HL-60 (cell line): ENCODE data around the gene ARHGEF9.

ENCODE experiments used
- CTCF ChIP-seq: IDR thresholded peaks from one replicate; pipeline ENCODE4 v1.5.1; 2011; ENCODE audit warnings: low read length, control low read depth, inconsistent platforms; ENCODE audit not compliant: insufficient read depth
- GABPA ChIP-seq: IDR thresholded peaks from 2 replicates; pipeline ENCODE4 v1.6.1; 2012; ENCODE audit warnings: low read depth
- POLR2AphosphoS5 ChIP-seq: IDR thresholded peaks from 2 replicates; pipeline ENCODE4 v1.6.1; 2012; ENCODE audit warnings: low read depth
- TF ChIP-seq, protein P1 (sequence below): IDR thresholded peaks from 2 replicates; pipeline ENCODE4 v1.6.1; 2012; ENCODE audit warnings: low read depth; ENCODE audit not compliant: insufficient replicate concordance

DNA sequence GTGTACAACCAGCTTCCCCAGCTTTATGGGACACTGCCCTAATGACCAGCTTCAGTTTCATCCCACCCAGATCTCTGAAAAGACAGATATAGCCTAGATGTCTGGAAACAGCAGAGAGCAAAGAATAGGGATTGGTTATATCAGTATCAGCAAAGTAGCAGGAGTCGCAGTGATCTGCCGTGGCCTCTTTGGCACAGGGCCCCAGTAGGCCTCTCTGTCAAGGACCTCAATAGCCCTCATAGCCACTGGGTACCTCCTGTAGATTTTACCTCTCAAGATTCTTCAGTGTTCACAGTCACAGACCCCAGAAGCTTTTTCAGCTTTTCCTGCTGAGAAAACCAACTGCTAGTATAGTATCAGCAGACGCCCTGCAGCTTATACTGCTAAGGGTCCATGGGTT, 104.6 kb downstream of the ARHGEF9 start:
- no peak for TF ChIP-seq CTCF
- TF ChIP-seq POLR2AphosphoS5: no peak
- TF ChIP-seq, protein P1, sequence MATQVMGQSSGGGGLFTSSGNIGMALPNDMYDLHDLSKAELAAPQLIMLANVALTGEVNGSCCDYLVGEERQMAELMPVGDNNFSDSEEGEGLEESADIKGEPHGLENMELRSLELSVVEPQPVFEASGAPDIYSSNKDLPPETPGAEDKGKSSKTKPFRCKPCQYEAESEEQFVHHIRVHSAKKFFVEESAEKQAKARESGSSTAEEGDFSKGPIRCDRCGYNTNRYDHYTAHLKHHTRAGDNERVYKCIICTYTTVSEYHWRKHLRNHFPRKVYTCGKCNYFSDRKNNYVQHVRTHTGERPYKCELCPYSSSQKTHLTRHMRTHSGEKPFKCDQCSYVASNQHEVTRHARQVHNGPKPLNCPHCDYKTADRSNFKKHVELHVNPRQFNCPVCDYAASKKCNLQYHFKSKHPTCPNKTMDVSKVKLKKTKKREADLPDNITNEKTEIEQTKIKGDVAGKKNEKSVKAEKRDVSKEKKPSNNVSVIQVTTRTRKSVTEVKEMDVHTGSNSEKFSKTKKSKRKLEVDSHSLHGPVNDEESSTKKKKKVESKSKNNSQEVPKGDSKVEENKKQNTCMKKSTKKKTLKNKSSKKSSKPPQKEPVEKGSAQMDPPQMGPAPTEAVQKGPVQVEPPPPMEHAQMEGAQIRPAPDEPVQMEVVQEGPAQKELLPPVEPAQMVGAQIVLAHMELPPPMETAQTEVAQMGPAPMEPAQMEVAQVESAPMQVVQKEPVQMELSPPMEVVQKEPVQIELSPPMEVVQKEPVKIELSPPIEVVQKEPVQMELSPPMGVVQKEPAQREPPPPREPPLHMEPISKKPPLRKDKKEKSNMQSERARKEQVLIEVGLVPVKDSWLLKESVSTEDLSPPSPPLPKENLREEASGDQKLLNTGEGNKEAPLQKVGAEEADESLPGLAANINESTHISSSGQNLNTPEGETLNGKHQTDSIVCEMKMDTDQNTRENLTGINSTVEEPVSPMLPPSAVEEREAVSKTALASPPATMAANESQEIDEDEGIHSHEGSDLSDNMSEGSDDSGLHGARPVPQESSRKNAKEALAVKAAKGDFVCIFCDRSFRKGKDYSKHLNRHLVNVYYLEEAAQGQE: no peak
- TF ChIP-seq GABPA: no peak
